Measurements from ENCODE around the gene FOXD4.
"Not testable (repeated sequence)": the region's sequence is repeated elsewhere in the genome, so short reads cannot be mapped to it uniquely, and the experiment has no call there.

The FOXD4 gene

GRCh38 chr9:93909-94308, 24.3 kb downstream of the FOXD4 start:
- not testable (repeated sequence) for DNase-seq

DNA sequence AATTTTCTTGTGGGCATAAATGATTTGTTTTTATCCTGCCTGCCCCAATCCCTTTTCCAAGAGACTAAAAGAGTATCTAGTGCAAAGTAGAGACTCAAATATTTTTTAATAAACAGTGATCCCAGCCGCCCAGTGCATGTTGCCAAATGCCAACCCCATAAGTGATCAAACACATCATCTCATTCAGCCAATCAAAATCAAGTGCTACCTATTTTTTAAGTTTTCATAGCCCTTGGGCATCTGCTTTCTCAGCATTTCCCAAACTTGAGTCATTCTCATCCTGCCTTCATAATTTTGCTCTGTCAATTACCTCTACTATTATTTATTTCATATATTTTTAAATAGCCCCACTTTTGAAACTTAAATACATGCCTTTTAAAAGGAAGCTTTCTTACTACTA, 27.4 kb downstream of the FOXD4 start:
- DNase-seq, result not testable (repeated sequence)

GRCh38 chr9:88396-89037, 29.7 kb downstream of the FOXD4 start:
- not testable (repeated sequence) for DNase-seq

- not testable (repeated sequence) for DNase-seq
These were observed 30.4 kb downstream of the FOXD4 start for GRCh38 chr9:87860-88259.

DNA sequence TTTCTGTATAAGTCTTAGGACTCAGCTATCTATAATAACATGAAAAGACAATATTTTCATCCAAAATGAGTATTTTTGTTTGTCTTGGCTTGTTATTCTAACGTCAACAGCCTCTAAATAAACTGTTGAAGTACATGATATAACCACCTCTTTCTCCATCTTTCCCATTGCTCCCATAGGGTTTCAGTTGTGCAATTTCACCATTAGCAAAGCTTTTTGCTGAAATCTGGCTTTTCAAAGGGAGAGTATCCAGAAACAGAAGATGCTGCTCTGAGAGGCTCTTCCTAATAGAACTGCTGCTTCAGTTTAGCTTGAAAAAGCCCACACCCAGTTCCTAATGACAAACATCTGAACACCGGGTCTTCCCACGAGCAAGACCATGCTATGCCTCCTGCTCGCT, 31.1 kb downstream of the FOXD4 start:
- not testable (repeated sequence) for DNase-seq

DNA sequence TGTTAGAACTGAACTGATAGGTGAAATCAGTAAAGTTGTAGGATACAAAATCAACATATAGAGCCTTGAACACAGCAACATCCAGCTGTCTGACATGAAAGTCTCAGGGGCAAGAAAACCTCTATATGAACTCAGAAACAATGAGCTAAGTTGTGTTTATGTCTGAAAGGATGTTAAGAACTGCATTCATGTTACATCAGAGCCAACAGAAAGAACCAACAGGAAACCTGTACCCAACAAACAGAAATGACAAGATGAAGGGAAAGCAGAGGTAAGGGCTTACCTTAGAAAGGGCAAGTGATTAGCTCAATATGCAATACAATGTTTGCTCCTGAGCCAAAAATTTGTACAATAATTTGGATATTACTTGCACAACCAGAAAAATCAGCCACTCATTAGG, 31.5 kb downstream of the FOXD4 start:
- not testable (repeated sequence) for DNase-seq

GRCh38 chr9:82932-83689, 35.1 kb downstream of the FOXD4 start:
- DNase-seq, result not testable (repeated sequence)

DNA sequence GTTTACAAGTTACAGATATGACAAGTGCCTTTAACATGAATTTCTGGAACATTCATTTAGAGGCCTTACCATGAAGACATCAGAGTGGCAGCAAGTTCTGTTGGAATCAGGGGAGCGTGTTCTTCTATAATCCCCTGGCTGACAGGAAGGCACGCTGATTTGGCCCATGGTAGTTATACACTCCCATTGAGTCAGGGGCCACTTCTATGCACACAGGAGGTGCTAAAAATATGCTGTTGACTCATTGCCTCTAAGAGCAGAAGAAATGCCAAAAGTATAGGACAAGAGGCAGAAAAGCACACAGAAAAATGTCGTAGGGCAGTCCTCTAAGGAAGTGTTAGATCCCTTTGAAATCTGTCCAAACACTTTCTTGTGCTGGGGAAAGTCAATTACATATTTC, 39.9 kb downstream of the FOXD4 start:
- DNase-seq, result not testable (repeated sequence)

DNA sequence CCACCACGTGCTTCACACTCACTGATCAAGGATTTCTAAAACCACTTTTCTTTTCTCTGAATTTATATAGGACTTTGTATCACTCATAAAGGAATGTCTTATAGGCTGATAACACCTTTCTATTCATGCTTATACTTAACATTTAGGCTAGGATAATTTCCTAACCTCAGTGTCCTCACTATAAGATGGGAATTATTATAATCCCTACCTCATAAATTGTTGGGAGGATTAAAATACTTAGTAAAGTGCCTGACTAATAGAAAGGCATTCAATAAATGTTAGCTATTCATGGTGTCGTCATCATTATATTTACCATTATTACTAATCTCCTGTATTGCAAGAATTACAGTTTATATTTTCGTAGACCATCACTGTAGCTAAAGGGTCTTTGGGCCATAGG, 41.8 kb downstream of the FOXD4 start:
- not testable (repeated sequence) for DNase-seq

DNA sequence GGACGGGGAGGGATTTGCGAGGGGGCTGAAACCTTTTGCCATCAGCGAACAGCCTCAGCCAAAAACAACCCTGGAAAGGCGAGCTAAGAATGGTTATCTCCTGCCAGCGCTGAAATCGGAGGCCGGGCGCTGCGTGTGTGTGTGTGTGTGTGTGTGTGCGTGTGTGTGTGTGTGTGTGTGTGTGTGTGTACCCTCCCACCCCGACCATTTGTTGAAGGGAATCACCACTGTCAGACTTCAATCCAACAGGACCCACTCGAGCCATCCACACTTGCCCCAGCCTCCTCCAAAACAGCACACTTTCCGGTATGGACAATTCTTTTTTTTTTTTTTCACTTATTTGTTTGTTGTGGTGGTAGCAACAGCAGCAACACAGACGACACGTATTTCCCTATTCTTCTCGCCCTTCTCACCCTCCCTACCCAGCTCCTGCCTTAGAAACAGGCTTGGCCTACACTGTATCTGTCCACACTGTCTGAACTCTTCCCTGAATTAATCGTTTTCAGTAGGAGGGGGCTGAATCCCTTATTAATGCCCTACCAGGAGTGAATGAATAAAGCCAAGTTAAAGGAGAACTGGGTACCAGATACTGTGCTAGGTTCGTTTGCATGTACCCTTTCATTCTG, 44.2 kb downstream of the FOXD4 start:
- not testable (repeated sequence) for DNase-seq

- not testable (repeated sequence) for DNase-seq
These were observed 44.9 kb downstream of the FOXD4 start for GRCh38 chr9:73076-73899.
